Endodermal cell (in vitro differentiated cells): ENCODE measurements around the gene KIF26B. TPM values are rescaled to one million over a fixed set of nuclear protein-coding genes. Genes with fewer than 3 reads are reported as not detected.
"Not testable (repeated sequence)": the region's sequence is repeated elsewhere in the genome, so short reads cannot be mapped to it uniquely, and the experiment has no call there.

ENCODE experiments used
- DNase-seq: peaks from one replicate; pipeline ENCODE4 v3.0.0-alpha.2; 2017
- H3K27ac ChIP-seq: 2 replicates; pipeline ENCODE4 v1.5.1; 2013; ENCODE audit warnings: mild to moderate bottlenecking, low read depth, low read length, moderate library complexity
- H3K27me3 ChIP-seq: 2 replicates; pipeline ENCODE4 v1.6.1; 2013; ENCODE audit warnings: mild to moderate bottlenecking, low read length, moderate library complexity; ENCODE audit not compliant: insufficient read depth, control insufficient read depth, poor library complexity, severe bottlenecking
- H3K36me3 ChIP-seq: 2 replicates; pipeline ENCODE4 v1.7.0; 2013; ENCODE audit warnings: mild to moderate bottlenecking, low read length, moderate library complexity; ENCODE audit not compliant: control insufficient read depth, insufficient read depth
- H3K4me1 ChIP-seq: one replicate; pipeline ENCODE4 v1.7.0; 2013; ENCODE audit warnings: low read length; ENCODE audit not compliant: control insufficient read depth, insufficient read depth
- H3K4me3 ChIP-seq: 2 replicates; pipeline ENCODE4 v1.5.1; 2013; ENCODE audit warnings: mild to moderate bottlenecking, low read length, moderate library complexity
- H3K9ac ChIP-seq: 2 replicates; pipeline ENCODE4 v1.6.1; 2013; ENCODE audit warnings: mild to moderate bottlenecking, low read length, moderate library complexity; ENCODE audit not compliant: poor library complexity, severe bottlenecking; ENCODE audit errors: extremely low read depth
- H3K9me3 ChIP-seq: 2 replicates; pipeline ENCODE4 v1.6.1; 2013; ENCODE audit warnings: mild to moderate bottlenecking, low read length, moderate library complexity; ENCODE audit not compliant: control insufficient read depth
- H3K27ac Mint-ChIP-seq: 2 replicates; pipeline ENCODE4 v1.8.0; 2020; ENCODE audit warnings: mixed read lengths
- H3K27me3 Mint-ChIP-seq: 2 replicates; pipeline ENCODE4 v1.8.0; 2021; ENCODE audit warnings: mild to moderate bottlenecking, mixed read lengths; ENCODE audit not compliant: insufficient read depth
- H3K36me3 Mint-ChIP-seq: 2 replicates; pipeline ENCODE4 v1.8.0; 2020; ENCODE audit warnings: low read depth, mixed read lengths
- H3K4me1 Mint-ChIP-seq: 2 replicates; pipeline ENCODE4 v1.8.0; 2020; ENCODE audit warnings: mixed read lengths
- H3K4me3 Mint-ChIP-seq: 2 replicates; pipeline ENCODE4 v1.8.0; 2020; ENCODE audit warnings: mild to moderate bottlenecking, moderate library complexity, mixed read lengths
- H3K9me3 Mint-ChIP-seq: 2 replicates; pipeline ENCODE4 v1.8.0; 2020; ENCODE audit warnings: mild to moderate bottlenecking, mixed read lengths
- CTCF ChIP-seq: fragments of 200-600 bp; sonication (generic); conservative IDR thresholded peaks from 2 replicates; pipeline ENCODE4 v1.5.0; 2021; ENCODE audit warnings: antibody characterized with exemption, mild to moderate bottlenecking
- WGBS, 2 experiments: methylation state at CpG; one replicate each; pipeline versions ENCODE4 v1.1.5 to v1.1.7; 2013; ENCODE audit warnings: missing lambda C conversion rate in 2 of 2, mixed read lengths in 1 of 2; ENCODE audit not compliant: insufficient coverage in 1 of 2, insufficient read length in 1 of 2; 5-methylcytosine and 5-hydroxymethylcytosine counted together
- total RNA-seq, 2 donors: library from RNA; stranded (reverse); fragmentation: NEBNext Ultra II Directional in 1 of 2; extraction: Animal tissue kit (Norgen Biotek cat#: 25700) in 1 of 2; gene quantifications; 2 replicates in 1 of 2; 3 replicates in 1 of 2; pipeline ENCODE4 v1.2.1, GENCODE V29; 2021

The KIF26B gene
- total RNA-seq, 2 donors from 2014 or later: 12.3 to 21.0 TPM

GRCh38 chr1:245336149-245336983 lies 181.6 kb downstream of the KIF26B start:
- H3K27ac ChIP-seq: no peak overlapping the region
- no peak for TF ChIP-seq CTCF
- no peak overlapping the region for H3K9ac ChIP-seq
- H3K4me3 ChIP-seq: no peak overlapping the region
- H3K36me3 ChIP-seq: no peaks in the 10 kb centered on the region
- H3K4me1 Mint-ChIP-seq: peaks cover 18% of the 10 kb centered on the region
- peak; percentile 77 for DNase-seq
- peaks cover 9% of the 10 kb centered on the region for H3K4me1 ChIP-seq
- WGBS, 2 experiments: 93 to 96% methylated on average over 18 to 22 of the region's 22 CpGs
- H3K4me3 Mint-ChIP-seq: no peak overlapping the region
- H3K36me3 Mint-ChIP-seq: peaks cover 10% of the 10 kb centered on the region
- peaks cover 11% of the 10 kb centered on the region for H3K27me3 Mint-ChIP-seq
- no peaks in the 10 kb centered on the region for H3K9me3 ChIP-seq
- H3K27me3 ChIP-seq: no peaks in the 10 kb centered on the region
- H3K27ac Mint-ChIP-seq: peak overlapping the region; percentile 65
- no peaks in the 10 kb centered on the region for H3K9me3 Mint-ChIP-seq

GRCh38 chr1:245336984-245337355 lies 182.2 kb downstream of the KIF26B start:
- H3K4me1 Mint-ChIP-seq: peaks cover 18% of the 10 kb centered on the region
- not testable (repeated sequence) for H3K4me3 Mint-ChIP-seq, H3K9me3 Mint-ChIP-seq, H3K36me3 ChIP-seq, DNase-seq, H3K36me3 Mint-ChIP-seq, H3K4me3 ChIP-seq, H3K27me3 ChIP-seq, H3K27ac ChIP-seq, H3K4me1 ChIP-seq, H3K9me3 ChIP-seq, H3K9ac ChIP-seq
- H3K27ac Mint-ChIP-seq: peak overlapping the region; percentile 65
- H3K27me3 Mint-ChIP-seq: peaks cover 11% of the 10 kb centered on the region
- WGBS, 2 experiments: 86% methylated on average over 2 of the region's 2 CpGs; no CpG with 5 or more reads in 1 of the 2 experiments

GRCh38 chr1:245337829-245338484 lies 183.2 kb downstream of the KIF26B start:
- Histone ChIP-seq H3K36me3 (no peaks in the 10 kb centered on the region), H3K4me1 (peaks cover 9% of the 10 kb centered on the region), H3K9me3 (no peaks in the 10 kb centered on the region), H3K27ac (no peak overlapping the region), H3K27me3 (no peaks in the 10 kb centered on the region), H3K9ac (no peak overlapping the region), H3K4me3 (peak overlapping the region; percentile 10)
- H3K4me3 Mint-ChIP-seq: peak overlapping the region; percentile 5
- DNase-seq: peak; percentile 61
- H3K27ac Mint-ChIP-seq: peak overlapping the region; percentile 66
- peaks cover 8% of the 10 kb centered on the region for H3K36me3 Mint-ChIP-seq
- H3K4me1 Mint-ChIP-seq: peaks cover 18% of the 10 kb centered on the region
- H3K27me3 Mint-ChIP-seq: peaks cover 11% of the 10 kb centered on the region
- peak; percentile 12 for TF ChIP-seq CTCF
- H3K9me3 Mint-ChIP-seq: no peaks in the 10 kb centered on the region
- 58 to 68% methylated on average over 7 to 10 of the region's 10 CpGs for WGBS, 2 experiments
